WTC11 (cell line): ENCODE results near the gene CTIF.

ENCODE experiments used
- CTCF ChIP-seq: fragments of 200-600 bp; IDR thresholded peaks from 2 replicates; pipeline ENCODE4 v1.8.0; 2022; ENCODE audit warnings: antibody characterized with exemption
- EMX1 ChIP-seq: fragments of 250-450 bp; sonication (Bioruptor Pico); IDR thresholded peaks from 2 replicates; pipeline ENCODE4 v1.8.0; 2021; ENCODE audit warnings: mild to moderate bottlenecking
- FOXP4 ChIP-seq: sonication (generic); formaldehyde crosslinking; IDR thresholded peaks from 2 replicates; pipeline ENCODE4 v1.8.0; 2022; ENCODE audit warnings: mild to moderate bottlenecking, missing genetic modification reagents
- JUN ChIP-seq: sonication (generic); formaldehyde crosslinking; IDR thresholded peaks from 2 replicates; pipeline ENCODE4 v1.8.0; 2023; ENCODE audit warnings: mild to moderate bottlenecking, missing genetic modification reagents
- NFYB ChIP-seq: sonication (generic); formaldehyde crosslinking; conservative IDR thresholded peaks from 2 replicates; pipeline ENCODE4 v1.8.0; 2022; ENCODE audit warnings: low read depth, missing genetic modification reagents
- SMAD3 ChIP-seq: sonication (generic); formaldehyde crosslinking; IDR thresholded peaks from 2 replicates; pipeline ENCODE4 v1.8.0; 2022; ENCODE audit warnings: missing genetic modification reagents, mild to moderate bottlenecking, borderline replicate concordance
- TEAD4 ChIP-seq: sonication (generic); formaldehyde crosslinking; IDR thresholded peaks from 2 replicates; pipeline ENCODE4 v1.8.0; 2022; ENCODE audit warnings: mild to moderate bottlenecking, missing genetic modification reagents
- TP53 ChIP-seq: sonication (generic); formaldehyde crosslinking; IDR thresholded peaks from 2 replicates; pipeline ENCODE4 v1.8.1; 2023; ENCODE audit warnings: mild to moderate bottlenecking, missing genetic modification reagents
- TF ChIP-seq, protein P1 (sequence below): sonication (generic); formaldehyde crosslinking; IDR thresholded peaks from 2 replicates; pipeline ENCODE4 v1.8.0; 2022; ENCODE audit warnings: mild to moderate bottlenecking, missing genetic modification reagents
- TF ChIP-seq, protein P2 (sequence below): sonication (generic); formaldehyde crosslinking; IDR thresholded peaks from 2 replicates; pipeline ENCODE4 v1.8.0; 2022; ENCODE audit warnings: mild to moderate bottlenecking, missing genetic modification reagents

GRCh38 chr18:48879008-48879431 is 340.2 kb downstream of the CTIF start:
- TF ChIP-seq JUN (CRISPR knock-in tag) = no peak
- no peak for TF ChIP-seq CTCF
- no peak for TF ChIP-seq EMX1 (CRISPR knock-in tag)
- no peak for TF ChIP-seq SMAD3 (CRISPR knock-in tag)
- no peak for TF ChIP-seq TEAD4 (CRISPR knock-in tag)
- no peak for TF ChIP-seq NFYB (CRISPR knock-in tag)
- TF ChIP-seq, protein P1, sequence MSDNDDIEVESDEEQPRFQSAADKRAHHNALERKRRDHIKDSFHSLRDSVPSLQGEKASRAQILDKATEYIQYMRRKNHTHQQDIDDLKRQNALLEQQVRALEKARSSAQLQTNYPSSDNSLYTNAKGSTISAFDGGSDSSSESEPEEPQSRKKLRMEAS (CRISPR knock-in tag) = no peak
- no peak for TF ChIP-seq FOXP4 (CRISPR knock-in tag)
- TF ChIP-seq, protein P2, sequence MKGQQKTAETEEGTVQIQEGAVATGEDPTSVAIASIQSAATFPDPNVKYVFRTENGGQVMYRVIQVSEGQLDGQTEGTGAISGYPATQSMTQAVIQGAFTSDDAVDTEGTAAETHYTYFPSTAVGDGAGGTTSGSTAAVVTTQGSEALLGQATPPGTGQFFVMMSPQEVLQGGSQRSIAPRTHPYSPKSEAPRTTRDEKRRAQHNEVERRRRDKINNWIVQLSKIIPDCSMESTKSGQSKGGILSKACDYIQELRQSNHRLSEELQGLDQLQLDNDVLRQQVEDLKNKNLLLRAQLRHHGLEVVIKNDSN (CRISPR knock-in tag) = no peak
- no peak for TF ChIP-seq TP53 (CRISPR knock-in tag)
